Measurements from ENCODE around the gene UNK. TPM values are rescaled to one million over a fixed set of nuclear protein-coding genes. Genes with fewer than 3 reads are reported as not detected.

UNK gene
- total and polyA plus RNA-seq, 2 of the 13 experiments (the other 11 are each of a cell fraction or from before 2014, with no cell fraction given) = 31.6 to 33.0 TPM

DNA sequence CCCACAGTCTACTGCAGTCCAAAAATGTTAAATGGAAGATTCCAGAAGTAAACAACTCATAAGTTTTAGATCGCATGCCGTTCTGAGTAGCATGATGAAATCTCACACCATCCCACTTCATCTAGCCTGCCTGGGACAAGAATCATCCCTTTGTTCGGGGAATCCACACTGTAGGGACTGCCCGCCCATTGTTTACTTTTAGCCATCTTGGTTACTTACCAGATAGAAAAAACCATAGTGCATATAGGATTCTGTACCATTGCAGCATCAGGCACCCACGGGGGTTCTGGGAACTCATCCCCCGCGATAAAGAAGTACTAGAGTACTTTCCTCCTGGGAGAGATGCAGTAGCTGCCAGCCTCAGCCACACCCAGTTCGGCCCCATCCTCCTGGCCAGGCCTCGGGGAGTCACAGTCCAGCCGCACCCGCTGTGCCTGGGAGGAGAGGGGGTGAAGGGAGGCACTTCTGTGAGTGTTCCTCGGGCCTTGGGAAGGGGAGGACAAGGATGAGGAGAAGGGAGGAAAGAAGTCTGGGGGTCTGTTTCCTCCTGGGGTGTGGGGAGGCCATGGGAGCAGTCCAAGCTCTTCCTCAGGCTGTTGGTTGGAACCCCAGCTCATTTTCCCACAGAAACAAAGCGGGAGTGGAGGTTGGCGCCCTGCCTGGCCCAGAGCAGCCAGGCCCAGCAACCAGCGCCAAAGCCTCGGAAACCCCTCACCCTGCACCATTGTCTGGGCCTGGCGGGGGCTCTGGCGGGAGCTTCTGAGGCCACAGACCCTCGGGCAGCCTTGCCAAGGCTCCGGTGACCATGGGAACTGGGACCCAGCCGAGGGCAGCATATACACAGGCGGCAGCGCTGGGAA, 84.9 kb downstream of the UNK start (continued):
- TF ChIP-seq ZNF281 (CRISPR knock-in tag; IDR thresholded peaks at IDR 0.05; ENCODE audit: borderline replicate concordance) = peak; percentile 37; the same call in 1 of the 2 replicates
- peak; percentile 24; the same call in 1 of the 2 replicates for TF ChIP-seq RFX1 (IDR thresholded peaks at IDR 0.05)
- 0 out of 2 replicates have a peak, but pooled peaks have one; percentile 71 for TF ChIP-seq HMG20B (CRISPR knock-in tag; conservative IDR thresholded peaks at IDR 0.05)
- peak; percentile 82 for TF ChIP-seq SAP130 (CRISPR knock-in tag; IDR thresholded peaks at IDR 0.05; ENCODE audit: low read depth)
- TF ChIP-seq, protein P1, sequence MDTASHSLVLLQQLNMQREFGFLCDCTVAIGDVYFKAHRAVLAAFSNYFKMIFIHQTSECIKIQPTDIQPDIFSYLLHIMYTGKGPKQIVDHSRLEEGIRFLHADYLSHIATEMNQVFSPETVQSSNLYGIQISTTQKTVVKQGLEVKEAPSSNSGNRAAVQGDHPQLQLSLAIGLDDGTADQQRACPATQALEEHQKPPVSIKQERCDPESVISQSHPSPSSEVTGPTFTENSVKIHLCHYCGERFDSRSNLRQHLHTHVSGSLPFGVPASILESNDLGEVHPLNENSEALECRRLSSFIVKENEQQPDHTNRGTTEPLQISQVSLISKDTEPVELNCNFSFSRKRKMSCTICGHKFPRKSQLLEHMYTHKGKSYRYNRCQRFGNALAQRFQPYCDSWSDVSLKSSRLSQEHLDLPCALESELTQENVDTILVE (CRISPR knock-in tag; IDR thresholded peaks at IDR 0.05) = peak; percentile 39; the same call in 1 of the 2 replicates
- no peak for TF ChIP-seq SP1 (IDR thresholded peaks at IDR 0.05)
- TF ChIP-seq SP1 (CRISPR knock-in tag; IDR thresholded peaks at IDR 0.05) = peak; percentile 50; the same call in 1 of the 2 replicates
- TF ChIP-seq FOXC1 (CRISPR knock-in tag; IDR thresholded peaks at IDR 0.05; ENCODE audit: borderline replicate concordance) = peak; percentile 53; the same call in 1 of the 2 replicates
- peak; percentile 17 for TF ChIP-seq RBM22 (optimal IDR thresholded peaks at IDR 0.05; ENCODE audit: low read length)
- TF ChIP-seq GFI1 (CRISPR knock-in tag; IDR thresholded peaks at IDR 0.05; ENCODE audit: borderline replicate concordance) = 0 out of 2 replicates have a peak, but pooled peaks have one; percentile 24
- TF ChIP-seq ZNF550 (CRISPR knock-in tag; IDR thresholded peaks at IDR 0.05; ENCODE audit: borderline replicate concordance) = peak; percentile 17; the same call in 1 of the 2 replicates
- 0 out of 2 replicates have a peak, but pooled peaks have one; percentile 18 for TF ChIP-seq HES4 (CRISPR knock-in tag; IDR thresholded peaks at IDR 0.05; ENCODE audit: borderline replicate concordance)
- TF ChIP-seq SPEN (CRISPR knock-in tag; IDR thresholded peaks at IDR 0.05; ENCODE audit: low read depth) = peak; percentile 72; the same call in 1 of the 2 replicates
- TF ChIP-seq EEA1 (CRISPR knock-in tag; IDR thresholded peaks at IDR 0.05; ENCODE audit: borderline replicate concordance) = no peak
- no peak for TF ChIP-seq CSRNP2 (CRISPR knock-in tag; conservative IDR thresholded peaks at IDR 0.05; ENCODE audit: low read depth)
- TF ChIP-seq HMG20A (CRISPR knock-in tag; IDR thresholded peaks at IDR 0.05; ENCODE audit: borderline replicate concordance) = peak; percentile 65
- TF ChIP-seq NCOA2 (CRISPR knock-in tag; IDR thresholded peaks at IDR 0.05) = peak; percentile 80
- no peak; the same call in 1 of the 2 replicates for TF ChIP-seq SOX13 (IDR thresholded peaks at IDR 0.05)
- TF ChIP-seq SOX13 (CRISPR knock-in tag; conservative IDR thresholded peaks at IDR 0.05 in 1 of 2, IDR thresholded peaks at IDR 0.05 in 1 of 2) = peak in 1 of 2 experiments; percentile 96; a peak in 2 of 4 replicates
- TF ChIP-seq ZNF768 (CRISPR knock-in tag; IDR thresholded peaks at IDR 0.05) = peak; percentile 76; the same call in 1 of the 2 replicates
- TF ChIP-seq ZNF20 (CRISPR knock-in tag; IDR thresholded peaks at IDR 0.05) = peak; percentile 42; the same call in 1 of the 2 replicates
- TF ChIP-seq, protein P2, sequence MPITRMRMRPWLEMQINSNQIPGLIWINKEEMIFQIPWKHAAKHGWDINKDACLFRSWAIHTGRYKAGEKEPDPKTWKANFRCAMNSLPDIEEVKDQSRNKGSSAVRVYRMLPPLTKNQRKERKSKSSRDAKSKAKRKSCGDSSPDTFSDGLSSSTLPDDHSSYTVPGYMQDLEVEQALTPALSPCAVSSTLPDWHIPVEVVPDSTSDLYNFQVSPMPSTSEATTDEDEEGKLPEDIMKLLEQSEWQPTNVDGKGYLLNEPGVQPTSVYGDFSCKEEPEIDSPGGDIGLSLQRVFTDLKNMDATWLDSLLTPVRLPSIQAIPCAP (CRISPR knock-in tag; IDR thresholded peaks at IDR 0.05; ENCODE audit: low read depth) = peak; percentile 62; the same call in 1 of the 2 replicates
- peak; percentile 32; the same call in 1 of the 2 replicates for TF ChIP-seq RAD21 (CRISPR knock-in tag; IDR thresholded peaks at IDR 0.05)
- TF ChIP-seq RXRA (CRISPR knock-in tag; IDR thresholded peaks at IDR 0.05) = peak; percentile 1; the same call in 1 of the 2 replicates

Measured in HepG2 (cell line).